K562 (cell line): ENCODE measurements around the gene RSPH9. TPM values are rescaled to one million over a fixed set of nuclear protein-coding genes. Genes with fewer than 3 reads are reported as not detected.
A peak's percentile ranks its signal among the peaks of the same experiment; 100 is the strongest.

Experiments used
- BRCA1 ChIP-seq, 2 experiments: fragments of 450-650 bp in 1 of 2; sonication (generic) in 1 of 2; formaldehyde crosslinking in 1 of 2; IDR thresholded peaks; 2 replicates each; pipeline versions ENCODE4 v1.5.0 to v1.6.1; 2017 to 2020; ENCODE audit warnings: mild to moderate bottlenecking in 1 of 2, missing genetic modification reagents in 1 of 2
- CBX2 ChIP-seq: fragments of 200-600 bp; sonication (generic); IDR thresholded peaks from one replicate; pipeline ENCODE4 v1.6.1; 2012; ENCODE audit warnings: mild to moderate bottlenecking, low read length, inconsistent platforms; ENCODE audit not compliant: insufficient read depth, poor library complexity, severe bottlenecking
- CHD4 ChIP-seq: fragments of 200-600 bp; sonication (generic); IDR thresholded peaks from 3 replicates; pipeline ENCODE4 v1.6.1; 2012; ENCODE audit warnings: low read depth, mild to moderate bottlenecking, mixed read lengths, low read length, inconsistent platforms; ENCODE audit not compliant: insufficient read depth, insufficient replicate concordance, poor library complexity, severe bottlenecking
- MED1 ChIP-seq: sonication (generic); formaldehyde crosslinking; IDR thresholded peaks from 2 replicates; pipeline ENCODE4 v1.8.1; 2023; ENCODE audit warnings: missing genetic modification reagents, borderline replicate concordance
- PHTF2 ChIP-seq: fragments of 250-450 bp; sonication (Bioruptor Pico); IDR thresholded peaks from 2 replicates; pipeline ENCODE4 v1.5.0; 2021; ENCODE audit warnings: mild to moderate bottlenecking
- SAFB2 ChIP-seq: fragments of 200-400 bp; formaldehyde crosslinking; IDR thresholded peaks from 2 replicates; pipeline ENCODE4 v1.6.1; 2018; ENCODE audit warnings: borderline replicate concordance, low read length, low read depth, moderate library complexity; ENCODE audit not compliant: severe bottlenecking
- TAF1 ChIP-seq: IDR thresholded peaks from 2 replicates; pipeline ENCODE4 v1.6.1; 2011; ENCODE audit warnings: mild to moderate bottlenecking, low read length, moderate library complexity; ENCODE audit not compliant: insufficient read depth, control insufficient read depth, severe bottlenecking; ENCODE audit errors: extremely low read depth
- ZKSCAN3 ChIP-seq: fragments of 250-450 bp; sonication (Bioruptor Pico); IDR thresholded peaks from 2 replicates; pipeline ENCODE4 v1.4.0; 2020
- polyA plus RNA-seq, 8 experiments: library from polyadenylated mRNA; depleted of rRNA in 4 of 8; stranded (reverse) in 5 of 8; unstranded in 3 of 8; fragments of >200 nt; fragmentation: Nextera tagmentation in 2 of 8; fragmentation: Illumina TruSeq in 1 of 8; extraction: Ambion mirVana in 2 of 8; extraction: Trizol in 1 of 8; gene quantifications; 2 replicates each; pipeline versions ENCODE4 v1.2.1 to v1.2.3, GENCODE V29; 2011 to 2014; ENCODE audit warnings: inconsistent platforms in 1 of 8, missing spikeins in 1 of 8
- total RNA-seq, 7 experiments: library from RNA; depleted of rRNA in 6 of 7; stranded (reverse); fragments of >200 nt in 6 of 7; fragmentation: Illumina TruSeq in 2 of 7; extraction: Trizol in 2 of 7; gene quantifications; 2 replicates each; pipeline versions ENCODE4 v1.2.1 to v1.2.3, GENCODE V29; 2011 to 2021; ENCODE audit warnings: low replicate concordance in 1 of 7
- TF ChIP-seq, protein P1 (sequence below): fragments of 200-400 bp; formaldehyde crosslinking; IDR thresholded peaks from 2 replicates; pipeline ENCODE4 v1.6.1; 2017; ENCODE audit warnings: mild to moderate bottlenecking, low read depth, low read length, moderate library complexity
- TF ChIP-seq, protein P2 (sequence below): IDR thresholded peaks from 2 replicates; pipeline ENCODE4 v1.6.1; 2014; ENCODE audit warnings: antibody characterized with exemption
- TF ChIP-seq, protein P3 (sequence below): fragments of 450-650 bp; formaldehyde crosslinking; IDR thresholded peaks from 2 replicates; pipeline ENCODE4 v1.4.0; 2020; ENCODE audit warnings: mild to moderate bottlenecking, moderate library complexity
- TF ChIP-seq, protein P4 (sequence below): sonication (generic); formaldehyde crosslinking; IDR thresholded peaks from 2 replicates; pipeline ENCODE4 v1.8.1; 2023; ENCODE audit warnings: missing genetic modification reagents, mild to moderate bottlenecking, borderline replicate concordance
- TF ChIP-seq, protein P5 (sequence below): fragments of 250-450 bp; sonication (Bioruptor Pico); IDR thresholded peaks from 2 replicates; pipeline ENCODE4 v1.9.0; 2021; ENCODE audit warnings: mild to moderate bottlenecking, inconsistent platforms

The RSPH9 gene
- total and polyA plus RNA-seq, 9 of the 15 experiments (the other 6 are each of a cell fraction or from before 2014, with no cell fraction given) = 0.05 to 0.60 (median 0.39) TPM; not detected in 6

DNA sequence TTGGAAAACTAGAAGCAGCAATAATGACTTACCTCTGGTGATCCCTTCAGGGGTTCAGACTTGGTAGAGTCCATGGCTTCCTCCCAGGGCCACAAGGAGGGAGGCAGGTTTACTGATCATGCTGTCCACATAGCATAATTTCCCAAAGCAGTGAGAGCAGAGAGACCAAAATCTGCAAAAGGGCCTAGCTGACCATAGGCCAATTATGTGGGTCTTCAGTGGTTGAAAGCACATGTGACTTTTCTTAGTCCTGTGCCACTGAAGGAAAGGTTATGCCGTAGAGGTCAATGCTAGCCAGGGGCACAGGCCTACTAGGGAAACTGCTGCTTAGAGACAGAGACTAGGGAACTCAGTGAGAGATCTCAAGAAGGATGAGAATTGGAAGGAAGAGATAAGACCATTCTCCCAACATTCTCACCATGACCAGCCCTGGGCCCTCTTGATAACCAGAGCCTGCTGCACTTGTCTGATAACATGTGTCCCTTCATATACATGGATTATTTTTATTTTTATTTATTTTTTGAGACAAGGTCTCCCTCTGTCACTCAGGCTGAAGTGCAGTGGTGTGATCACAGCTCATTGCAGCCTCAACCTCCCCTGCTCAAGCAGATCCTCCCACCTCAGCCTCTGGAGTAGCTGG, 13.7 kb upstream of the RSPH9 start (continued):
- TF ChIP-seq, protein P1, sequence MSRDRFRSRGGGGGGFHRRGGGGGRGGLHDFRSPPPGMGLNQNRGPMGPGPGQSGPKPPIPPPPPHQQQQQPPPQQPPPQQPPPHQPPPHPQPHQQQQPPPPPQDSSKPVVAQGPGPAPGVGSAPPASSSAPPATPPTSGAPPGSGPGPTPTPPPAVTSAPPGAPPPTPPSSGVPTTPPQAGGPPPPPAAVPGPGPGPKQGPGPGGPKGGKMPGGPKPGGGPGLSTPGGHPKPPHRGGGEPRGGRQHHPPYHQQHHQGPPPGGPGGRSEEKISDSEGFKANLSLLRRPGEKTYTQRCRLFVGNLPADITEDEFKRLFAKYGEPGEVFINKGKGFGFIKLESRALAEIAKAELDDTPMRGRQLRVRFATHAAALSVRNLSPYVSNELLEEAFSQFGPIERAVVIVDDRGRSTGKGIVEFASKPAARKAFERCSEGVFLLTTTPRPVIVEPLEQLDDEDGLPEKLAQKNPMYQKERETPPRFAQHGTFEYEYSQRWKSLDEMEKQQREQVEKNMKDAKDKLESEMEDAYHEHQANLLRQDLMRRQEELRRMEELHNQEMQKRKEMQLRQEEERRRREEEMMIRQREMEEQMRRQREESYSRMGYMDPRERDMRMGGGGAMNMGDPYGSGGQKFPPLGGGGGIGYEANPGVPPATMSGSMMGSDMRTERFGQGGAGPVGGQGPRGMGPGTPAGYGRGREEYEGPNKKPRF = no peak
- TF ChIP-seq SAFB2 (no peak), TAF1 (no peak), CBX2 (no peak), PHTF2 (CRISPR knock-in tag) (peak; percentile 71; the same call in 1 of the 2 replicates), CHD4 (no peak), ZKSCAN3 (CRISPR knock-in tag) (no peak), MED1 (no peak), BRCA1 (IDR thresholded peaks at IDR 0.05) (no peak), BRCA1 (CRISPR knock-in tag; IDR thresholded peaks at IDR 0.05) (no peak)
- TF ChIP-seq, protein P2, sequence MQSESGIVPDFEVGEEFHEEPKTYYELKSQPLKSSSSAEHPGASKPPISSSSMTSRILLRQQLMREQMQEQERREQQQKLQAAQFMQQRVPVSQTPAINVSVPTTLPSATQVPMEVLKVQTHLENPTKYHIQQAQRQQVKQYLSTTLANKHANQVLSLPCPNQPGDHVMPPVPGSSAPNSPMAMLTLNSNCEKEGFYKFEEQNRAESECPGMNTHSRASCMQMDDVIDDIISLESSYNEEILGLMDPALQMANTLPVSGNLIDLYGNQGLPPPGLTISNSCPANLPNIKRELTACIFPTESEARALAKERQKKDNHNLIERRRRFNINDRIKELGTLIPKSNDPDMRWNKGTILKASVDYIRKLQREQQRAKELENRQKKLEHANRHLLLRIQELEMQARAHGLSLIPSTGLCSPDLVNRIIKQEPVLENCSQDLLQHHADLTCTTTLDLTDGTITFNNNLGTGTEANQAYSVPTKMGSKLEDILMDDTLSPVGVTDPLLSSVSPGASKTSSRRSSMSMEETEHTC = no peak
- TF ChIP-seq, protein P3, sequence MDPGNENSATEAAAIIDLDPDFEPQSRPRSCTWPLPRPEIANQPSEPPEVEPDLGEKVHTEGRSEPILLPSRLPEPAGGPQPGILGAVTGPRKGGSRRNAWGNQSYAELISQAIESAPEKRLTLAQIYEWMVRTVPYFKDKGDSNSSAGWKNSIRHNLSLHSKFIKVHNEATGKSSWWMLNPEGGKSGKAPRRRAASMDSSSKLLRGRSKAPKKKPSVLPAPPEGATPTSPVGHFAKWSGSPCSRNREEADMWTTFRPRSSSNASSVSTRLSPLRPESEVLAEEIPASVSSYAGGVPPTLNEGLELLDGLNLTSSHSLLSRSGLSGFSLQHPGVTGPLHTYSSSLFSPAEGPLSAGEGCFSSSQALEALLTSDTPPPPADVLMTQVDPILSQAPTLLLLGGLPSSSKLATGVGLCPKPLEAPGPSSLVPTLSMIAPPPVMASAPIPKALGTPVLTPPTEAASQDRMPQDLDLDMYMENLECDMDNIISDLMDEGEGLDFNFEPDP = no peak
- TF ChIP-seq, protein P4, sequence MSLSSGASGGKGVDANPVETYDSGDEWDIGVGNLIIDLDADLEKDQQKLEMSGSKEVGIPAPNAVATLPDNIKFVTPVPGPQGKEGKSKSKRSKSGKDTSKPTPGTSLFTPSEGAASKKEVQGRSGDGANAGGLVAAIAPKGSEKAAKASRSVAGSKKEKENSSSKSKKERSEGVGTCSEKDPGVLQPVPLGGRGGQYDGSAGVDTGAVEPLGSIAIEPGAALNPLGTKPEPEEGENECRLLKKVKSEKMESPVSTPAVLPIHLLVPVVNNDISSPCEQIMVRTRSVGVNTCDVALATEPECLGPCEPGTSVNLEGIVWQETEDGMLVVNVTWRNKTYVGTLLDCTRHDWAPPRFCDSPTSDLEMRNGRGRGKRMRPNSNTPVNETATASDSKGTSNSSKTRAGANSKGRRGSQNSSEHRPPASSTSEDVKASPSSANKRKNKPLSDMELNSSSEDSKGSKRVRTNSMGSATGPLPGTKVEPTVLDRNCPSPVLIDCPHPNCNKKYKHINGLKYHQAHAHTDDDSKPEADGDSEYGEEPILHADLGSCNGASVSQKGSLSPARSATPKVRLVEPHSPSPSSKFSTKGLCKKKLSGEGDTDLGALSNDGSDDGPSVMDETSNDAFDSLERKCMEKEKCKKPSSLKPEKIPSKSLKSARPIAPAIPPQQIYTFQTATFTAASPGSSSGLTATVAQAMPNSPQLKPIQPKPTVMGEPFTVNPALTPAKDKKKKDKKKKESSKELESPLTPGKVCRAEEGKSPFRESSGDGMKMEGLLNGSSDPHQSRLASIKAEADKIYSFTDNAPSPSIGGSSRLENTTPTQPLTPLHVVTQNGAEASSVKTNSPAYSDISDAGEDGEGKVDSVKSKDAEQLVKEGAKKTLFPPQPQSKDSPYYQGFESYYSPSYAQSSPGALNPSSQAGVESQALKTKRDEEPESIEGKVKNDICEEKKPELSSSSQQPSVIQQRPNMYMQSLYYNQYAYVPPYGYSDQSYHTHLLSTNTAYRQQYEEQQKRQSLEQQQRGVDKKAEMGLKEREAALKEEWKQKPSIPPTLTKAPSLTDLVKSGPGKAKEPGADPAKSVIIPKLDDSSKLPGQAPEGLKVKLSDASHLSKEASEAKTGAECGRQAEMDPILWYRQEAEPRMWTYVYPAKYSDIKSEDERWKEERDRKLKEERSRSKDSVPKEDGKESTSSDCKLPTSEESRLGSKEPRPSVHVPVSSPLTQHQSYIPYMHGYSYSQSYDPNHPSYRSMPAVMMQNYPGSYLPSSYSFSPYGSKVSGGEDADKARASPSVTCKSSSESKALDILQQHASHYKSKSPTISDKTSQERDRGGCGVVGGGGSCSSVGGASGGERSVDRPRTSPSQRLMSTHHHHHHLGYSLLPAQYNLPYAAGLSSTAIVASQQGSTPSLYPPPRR (CRISPR knock-in tag) = peak; percentile 44; the same call in 1 of the 2 replicates
- TF ChIP-seq, protein P5, sequence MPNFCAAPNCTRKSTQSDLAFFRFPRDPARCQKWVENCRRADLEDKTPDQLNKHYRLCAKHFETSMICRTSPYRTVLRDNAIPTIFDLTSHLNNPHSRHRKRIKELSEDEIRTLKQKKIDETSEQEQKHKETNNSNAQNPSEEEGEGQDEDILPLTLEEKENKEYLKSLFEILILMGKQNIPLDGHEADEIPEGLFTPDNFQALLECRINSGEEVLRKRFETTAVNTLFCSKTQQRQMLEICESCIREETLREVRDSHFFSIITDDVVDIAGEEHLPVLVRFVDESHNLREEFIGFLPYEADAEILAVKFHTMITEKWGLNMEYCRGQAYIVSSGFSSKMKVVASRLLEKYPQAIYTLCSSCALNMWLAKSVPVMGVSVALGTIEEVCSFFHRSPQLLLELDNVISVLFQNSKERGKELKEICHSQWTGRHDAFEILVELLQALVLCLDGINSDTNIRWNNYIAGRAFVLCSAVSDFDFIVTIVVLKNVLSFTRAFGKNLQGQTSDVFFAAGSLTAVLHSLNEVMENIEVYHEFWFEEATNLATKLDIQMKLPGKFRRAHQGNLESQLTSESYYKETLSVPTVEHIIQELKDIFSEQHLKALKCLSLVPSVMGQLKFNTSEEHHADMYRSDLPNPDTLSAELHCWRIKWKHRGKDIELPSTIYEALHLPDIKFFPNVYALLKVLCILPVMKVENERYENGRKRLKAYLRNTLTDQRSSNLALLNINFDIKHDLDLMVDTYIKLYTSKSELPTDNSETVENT = peak; percentile 67
